GM12892 (cell line): Measurements from ENCODE around the gene SGCD.

Experiments
- POLR2A ChIP-seq: IDR thresholded peaks from 2 replicates; pipeline ENCODE4 v1.6.1; 2011; ENCODE audit warnings: low read depth, low read length, control low read depth
- TAF1 ChIP-seq: IDR thresholded peaks from 2 replicates; pipeline ENCODE4 v1.6.1; 2011; ENCODE audit warnings: low read depth, mild to moderate bottlenecking, control low read depth, low read length, borderline replicate concordance

- TF ChIP-seq POLR2A (no peak), TAF1 (no peak)
Measured at GRCh38 chr5:156459812-156460385, 132.9 kb downstream of the SGCD start.
